A673 (cell line): ENCODE data around the gene MRPL58. TPM values are rescaled to one million over a fixed set of nuclear protein-coding genes. Genes with fewer than 3 reads are reported as not detected.
"Not testable (repeated sequence)": the region's sequence is repeated elsewhere in the genome, so short reads cannot be mapped to it uniquely, and the experiment has no call there.

Source experiments
- BruUV-seq: library from RNA; stranded (reverse); fragments of 400-500 nt; replicated peaks from 2 replicates; lab custom pipeline; 2021; lab: Mats Ljungman, UMichigan
- CTCF ChIA-PET: fragments of 300-600 bp; sonication (Branson Sonifier 250); formaldehyde crosslinking; loops from one replicate; lab custom pipeline; 2022; ENCODE audit warnings: antibody characterized with exemption; lab: Charles Lee
- POLR2A ChIA-PET: fragments of 300-600 bp; sonication (Branson Sonifier 250); formaldehyde crosslinking; loops from one replicate; lab custom pipeline; 2022; ENCODE audit warnings: antibody characterized with exemption; ENCODE audit not compliant: low non-redundant PET; lab: Charles Lee
- DNase-seq: peaks from one replicate; pipeline ENCODE4 v3.0.0-alpha.2; 2015; ENCODE audit warnings: low spot score
- H3K27ac ChIP-seq: fragments of 200-600 bp; sonication (generic); 2 replicates; pipeline ENCODE4 v1.5.1; 2016; ENCODE audit warnings: mixed run types, low read depth, mild to moderate bottlenecking, mixed read lengths, antibody characterized with exemption, low read length; ENCODE audit not compliant: poor library complexity, severe bottlenecking
- H3K27me3 ChIP-seq: fragments of 200-600 bp; sonication (generic); replicated peaks from 2 replicates; pipeline ENCODE4 v1.6.1; 2017; ENCODE audit warnings: mixed run types, low read depth, mild to moderate bottlenecking, mixed read lengths, antibody characterized with exemption, low read length; ENCODE audit not compliant: insufficient read depth, poor library complexity
- H3K36me3 ChIP-seq: fragments of 200-600 bp; sonication (generic); 2 replicates; pipeline ENCODE4 v1.6.1; 2016; ENCODE audit warnings: mixed run types, mild to moderate bottlenecking, mixed read lengths, antibody characterized with exemption, low read length; ENCODE audit not compliant: insufficient read depth, poor library complexity, severe bottlenecking
- H3K4me1 ChIP-seq: fragments of 200-600 bp; sonication (generic); 2 replicates; pipeline ENCODE4 v1.6.1; 2017; ENCODE audit warnings: mixed run types, mild to moderate bottlenecking, mixed read lengths, antibody characterized with exemption, low read length; ENCODE audit not compliant: insufficient read depth, poor library complexity, severe bottlenecking
- H3K4me3 ChIP-seq: fragments of 200-600 bp; sonication (generic); 2 replicates; pipeline ENCODE4 v1.5.1; 2016; ENCODE audit warnings: low read depth, mixed run types, mild to moderate bottlenecking, mixed read lengths, low read length; ENCODE audit not compliant: poor library complexity, severe bottlenecking
- H3K9me3 ChIP-seq: fragments of 200-600 bp; sonication (generic); 2 replicates; pipeline ENCODE4 v1.6.1; 2016; ENCODE audit warnings: mixed run types, low read depth, mild to moderate bottlenecking, mixed read lengths, antibody characterized with exemption, low read length; ENCODE audit not compliant: poor library complexity, severe bottlenecking
- CTCF ChIP-seq: fragments of 300-800, 200-600 bp; sonication (generic); conservative IDR thresholded peaks from 2 replicates; pipeline ENCODE4 v1.5.1; 2017; ENCODE audit warnings: low read depth, mild to moderate bottlenecking, antibody characterized with exemption, low read length, moderate library complexity, mixed read lengths
- EZH2 ChIP-seq: fragments of 200-600 bp; sonication (generic); IDR thresholded peaks from 2 replicates; pipeline ENCODE4 v1.6.1; 2017; ENCODE audit warnings: borderline replicate concordance, low read depth, mild to moderate bottlenecking, mixed read lengths, antibody characterized with exemption, low read length; ENCODE audit not compliant: poor library complexity, severe bottlenecking
- intact Hi-C: fragments of 100-400 bp; cut with micrococcal nuclease; formaldehyde crosslinking; loops from one replicate; pipeline ENCODE4 v1.10.0; 2022; ENCODE audit not compliant: unreplicated experiment
- total RNA-seq: library from RNA; stranded (reverse); gene quantifications from 2 replicates; pipeline ENCODE4 v1.2.3, GENCODE V29; 2021

The MRPL58 gene
- total RNA-seq, 1 experiment from 2014 or later: 61.4 TPM

- Histone ChIP-seq H3K4me3 (no peak overlapping the region), H3K27me3 (no peaks in the 10 kb centered on the region), H3K4me1 (peaks cover 18% of the 10 kb centered on the region), H3K27ac (no peak overlapping the region), H3K36me3 (peaks cover 42% of the 10 kb centered on the region), H3K9me3 (no peaks in the 10 kb centered on the region)
- intact Hi-C loops: loop anchor here (10.0 kb wide), 2 partner anchors 166 to 366 kb away; partner anchors contain the start of genes GRB2 and NUP85
- no peak for TF ChIP-seq CTCF
- ChIA-PET CTCF (no interaction called here), POLR2A (no interaction called here)
- BruUV-seq: no TSS peak
- no peak for DNase-seq
Measured at GRCh38 chr17:75039238-75039637, 26.8 kb downstream of the MRPL58 start.

GRCh38 chr17:75041656-75042280, 29.3 kb downstream of the MRPL58 start:
- Histone ChIP-seq H3K9me3 (no peaks in the 10 kb centered on the region), H3K4me1 (peaks cover 3% of the 10 kb centered on the region), H3K4me3 (no peak overlapping the region), H3K27ac (no peak overlapping the region), H3K27me3 (no peaks in the 10 kb centered on the region), H3K36me3 (peaks cover 42% of the 10 kb centered on the region)
- ChIA-PET POLR2A (no interaction called here), CTCF (interaction anchor here (0.6 to 1.0 kb wide), 3 partner anchors 13 to 81 kb away, joined by 3 to 6 read pairs (median 3); no protein-coding TSS in a partner anchor)
- peak; percentile 40 for DNase-seq
- BruUV-seq: no TSS peak
- intact Hi-C loops: no loop called here
- TF ChIP-seq CTCF (no peak), EZH2 (no peak)

- BruUV-seq, H3K4me3 ChIP-seq, H3K9me3 ChIP-seq, intact Hi-C loops, POLR2A ChIA-PET, H3K4me1 ChIP-seq, DNase-seq, CTCF ChIA-PET, H3K27me3 ChIP-seq, H3K27ac ChIP-seq: not testable (repeated sequence)
- peaks cover 35% of the 10 kb centered on the region for H3K36me3 ChIP-seq
Measured at GRCh38 chr17:75043789-75044188, 31.3 kb downstream of the MRPL58 start.

- TF ChIP-seq EZH2 (no peak), CTCF (no peak)
- Histone ChIP-seq H3K36me3 (peaks cover 29% of the 10 kb centered on the region), H3K9me3 (no peaks in the 10 kb centered on the region), H3K4me3 (no peak overlapping the region), H3K27ac (no peak overlapping the region), H3K27me3 (no peaks in the 10 kb centered on the region), H3K4me1 (peaks cover 9% of the 10 kb centered on the region)
- DNase-seq: no peak
- ChIA-PET POLR2A (no interaction called here), CTCF (no interaction called here)
- intact Hi-C loops: no loop called here
- no TSS peak for BruUV-seq
Measured at GRCh38 chr17:75044716-75045115, 32.2 kb downstream of the MRPL58 start.

GRCh38 chr17:75045946-75046406, 33.5 kb downstream of the MRPL58 start:
- TSS peak; percentile 64 for BruUV-seq
- Histone ChIP-seq H3K27ac (peak overlapping the region; percentile 84), H3K36me3 (peaks cover 23% of the 10 kb centered on the region), H3K4me3 (peak overlapping the region; percentile 90)
- intact Hi-C loops, POLR2A ChIA-PET, H3K27me3 ChIP-seq, H3K4me1 ChIP-seq, H3K9me3 ChIP-seq, CTCF ChIA-PET, DNase-seq: not testable (repeated sequence)
